PC-3 (cell line): Measurements from ENCODE around the gene NTN1. TPM values are rescaled to one million over a fixed set of nuclear protein-coding genes. Genes with fewer than 3 reads are reported as not detected.

Source experiments
- ATAC-seq: fragments of 200-7000 bp; cut with Tn5 transposase; 2 replicates; pipeline ENCODE4 v1.9.1; 2020; ENCODE audit warnings: mild to moderate bottlenecking, moderate library complexity
- BruUV-seq: library from RNA; stranded (reverse); fragments of 400-500 nt; replicated peaks from 2 replicates; lab custom pipeline; 2021; lab: Mats Ljungman, UMichigan
- CTCF ChIA-PET: fragments of 300-600 bp; sonication (Branson Sonifier 250); formaldehyde crosslinking; loops from one replicate; lab custom pipeline; 2022; ENCODE audit warnings: antibody characterized with exemption; lab: Charles Lee
- POLR2A ChIA-PET: fragments of 300-600 bp; sonication (Branson Sonifier 250); formaldehyde crosslinking; loops from one replicate; lab custom pipeline; 2022; ENCODE audit warnings: antibody characterized with exemption; ENCODE audit not compliant: unreplicated experiment; lab: Charles Lee
- DNase-seq: peaks from one replicate; pipeline ENCODE4 v3.0.0-alpha.2; 2015
- H2AFZ ChIP-seq: fragments of 300-600 bp; sonication (generic); 2 replicates; pipeline ENCODE4 v1.6.0; 2016; ENCODE audit warnings: antibody characterized with exemption, low read length
- H3F3A ChIP-seq: fragments of 300-600 bp; sonication (generic); one replicate; pipeline ENCODE4 v1.6.0; 2017; ENCODE audit warnings: antibody characterized with exemption, low read length, control low read depth, mild to moderate bottlenecking; ENCODE audit not compliant: unreplicated experiment
- H3K27ac ChIP-seq: fragments of 300-600 bp; sonication (generic); 2 replicates; pipeline ENCODE4 v1.5.1; 2016; ENCODE audit warnings: mild to moderate bottlenecking, low read length
- H3K27me3 ChIP-seq: fragments of 300-600 bp; sonication (generic); 2 replicates; pipeline ENCODE4 v1.6.1; 2016; ENCODE audit warnings: low read length, mixed read lengths
- H3K36me3 ChIP-seq: fragments of 300-600 bp; sonication (generic); 2 replicates; pipeline ENCODE4 v1.6.1; 2016; ENCODE audit warnings: low read depth, mixed run types, low read length, mixed read lengths
- H3K4me1 ChIP-seq: fragments of 300-600 bp; sonication (generic); 2 replicates; pipeline ENCODE4 v1.5.1; 2016; ENCODE audit warnings: low read length; ENCODE audit not compliant: insufficient read depth
- H3K4me2 ChIP-seq: fragments of 300-600 bp; sonication (generic); 2 replicates; pipeline ENCODE4 v1.6.0; 2016; ENCODE audit warnings: low read length
- H3K4me3 ChIP-seq: fragments of 300-600 bp; sonication (generic); 2 replicates; pipeline ENCODE4 v1.5.1; 2016; ENCODE audit warnings: mild to moderate bottlenecking, low read length, mixed read lengths
- H3K79me2 ChIP-seq: fragments of 300-600 bp; sonication (generic); 2 replicates; pipeline ENCODE4 v1.6.1; 2017; ENCODE audit warnings: low read length, mixed read lengths
- H3K9ac ChIP-seq: fragments of 300-600 bp; sonication (generic); 2 replicates; pipeline ENCODE4 v1.6.0; 2016; ENCODE audit warnings: mild to moderate bottlenecking, low read length
- H3K9me2 ChIP-seq: fragments of 300-600 bp; sonication (generic); replicated peaks from 2 replicates; pipeline ENCODE4 v1.6.1; 2016; ENCODE audit warnings: mixed run types, low read length, mixed read lengths
- H3K9me3 ChIP-seq: fragments of 300-600 bp; sonication (generic); 2 replicates; pipeline ENCODE4 v1.6.1; 2016; ENCODE audit warnings: low read length, mixed read lengths
- H4K20me1 ChIP-seq: fragments of 300-600 bp; sonication (generic); 2 replicates; pipeline ENCODE4 v1.6.1; 2016; ENCODE audit warnings: low read length, mixed read lengths
- CTCF ChIP-seq: fragments of 300-600 bp; sonication (generic); conservative IDR thresholded peaks from 2 replicates; pipeline ENCODE4 v1.5.1; 2017; ENCODE audit warnings: antibody characterized with exemption, low read depth, mild to moderate bottlenecking, low read length
- EZH2 ChIP-seq: fragments of 300-600 bp; sonication (generic); IDR thresholded peaks from one replicate; pipeline ENCODE4 v1.6.1; 2017; ENCODE audit warnings: antibody characterized with exemption, mild to moderate bottlenecking, low read length; ENCODE audit not compliant: unreplicated experiment
- EZH2phosphoT487 ChIP-seq: fragments of 300-600 bp; sonication (generic); IDR thresholded peaks from 2 replicates; pipeline ENCODE4 v1.6.1; 2018; ENCODE audit warnings: mild to moderate bottlenecking, antibody characterized with exemption, low read length, borderline replicate concordance
- intact Hi-C: fragments of 100-400 bp; cut with micrococcal nuclease; formaldehyde crosslinking; loops from 2 replicates; pipeline ENCODE4 v1.9.0; 2023
- total RNA-seq: library from RNA; depleted of rRNA; stranded (reverse); fragments of >200 nt; gene quantifications from 2 replicates; pipeline ENCODE4 v1.2.3, GENCODE V29; 2014

The NTN1 gene
- total RNA-seq, 1 experiment from 2014 or later: 0.22 TPM

GRCh38 chr17:9219631-9220397, 198.5 kb downstream of the NTN1 start:
- CTCF ChIA-PET: no interaction called here
- Histone ChIP-seq H3K79me2 (no peaks in the 10 kb centered on the region), H2AFZ (no peak overlapping the region), H3F3A (no peaks in the 10 kb centered on the region), H4K20me1 (no peaks in the 10 kb centered on the region), H3K9me3 (no peaks in the 10 kb centered on the region), H3K4me3 (no peak overlapping the region), H3K4me2 (no peak overlapping the region), H3K4me1 (no peaks in the 10 kb centered on the region), H3K9ac (no peak overlapping the region), H3K9me2 (no peaks in the 10 kb centered on the region), H3K27ac (no peak overlapping the region), H3K36me3 (no peaks in the 10 kb centered on the region), H3K27me3 (no peaks in the 10 kb centered on the region)
- TF ChIP-seq EZH2: no peak
- TF ChIP-seq EZH2phosphoT487: no peak
- no peak for TF ChIP-seq CTCF
- BruUV-seq: no TSS peak
- no peak for DNase-seq
- ATAC-seq: no peak
- POLR2A ChIA-PET: no interaction called here
- intact Hi-C loops: no loop called here

- no peaks in the 10 kb centered on the region for H3K36me3 ChIP-seq
- POLR2A ChIA-PET: no interaction called here
- intact Hi-C loops: no loop called here
- H2AFZ ChIP-seq: no peak overlapping the region
- H3K9me2 ChIP-seq: no peaks in the 10 kb centered on the region
- no peak overlapping the region for H3K27ac ChIP-seq
- H4K20me1 ChIP-seq: no peaks in the 10 kb centered on the region
- H3K27me3 ChIP-seq: no peaks in the 10 kb centered on the region
- CTCF ChIA-PET: no interaction called here
- H3K4me2 ChIP-seq: no peak overlapping the region
- no peaks in the 10 kb centered on the region for H3F3A ChIP-seq
- no peak overlapping the region for H3K9ac ChIP-seq
- no peak overlapping the region for H3K4me3 ChIP-seq
- ATAC-seq (no peak), DNase-seq (no peak)
- no peak for TF ChIP-seq EZH2
- no peak for TF ChIP-seq EZH2phosphoT487
- no peak for TF ChIP-seq CTCF
- no peaks in the 10 kb centered on the region for H3K79me2 ChIP-seq
- no peaks in the 10 kb centered on the region for H3K4me1 ChIP-seq
- no peaks in the 10 kb centered on the region for H3K9me3 ChIP-seq
- BruUV-seq: no TSS peak
Observed at GRCh38 chr17:9220398-9221146, 199.3 kb downstream of the NTN1 start.
